DOHH2 (cell line): ENCODE results near the gene FARS2.

Source experiments
- EZH2phosphoT487 ChIP-seq: fragments of 200-600 bp; sonication (generic); IDR thresholded peaks from 2 replicates; pipeline ENCODE4 v1.6.1; 2017; ENCODE audit warnings: borderline replicate concordance, mild to moderate bottlenecking, antibody characterized with exemption, low read length, moderate library complexity, mixed read lengths
- TF ChIP-seq, protein P1 (sequence below): fragments of 200-600 bp; sonication (generic); IDR thresholded peaks from one replicate; pipeline ENCODE4 v1.5.1; 2014; ENCODE audit warnings: antibody characterized with exemption, mild to moderate bottlenecking, low read depth, low read length; ENCODE audit not compliant: poor library complexity, severe bottlenecking

DNA sequence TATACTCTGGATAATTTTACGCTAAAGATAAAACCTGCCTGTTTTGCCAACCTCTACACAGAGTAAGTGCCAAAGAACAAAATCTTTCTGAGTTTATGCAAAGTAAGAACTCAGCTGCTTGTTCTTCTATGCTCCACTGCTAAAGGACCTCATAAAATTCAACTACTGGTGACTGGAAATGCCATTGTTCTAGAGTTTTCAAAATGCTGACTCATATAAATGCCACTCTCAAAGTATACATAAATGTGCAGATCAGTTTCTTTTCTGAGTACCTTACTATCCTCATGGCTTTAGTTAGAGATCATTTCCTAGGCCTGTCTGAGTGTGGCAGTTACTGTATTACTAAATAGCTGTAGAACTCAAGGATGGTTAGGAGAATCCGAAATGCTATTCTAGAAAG lies 46.2 kb upstream of the FARS2 start:
- TF ChIP-seq, protein P1, sequence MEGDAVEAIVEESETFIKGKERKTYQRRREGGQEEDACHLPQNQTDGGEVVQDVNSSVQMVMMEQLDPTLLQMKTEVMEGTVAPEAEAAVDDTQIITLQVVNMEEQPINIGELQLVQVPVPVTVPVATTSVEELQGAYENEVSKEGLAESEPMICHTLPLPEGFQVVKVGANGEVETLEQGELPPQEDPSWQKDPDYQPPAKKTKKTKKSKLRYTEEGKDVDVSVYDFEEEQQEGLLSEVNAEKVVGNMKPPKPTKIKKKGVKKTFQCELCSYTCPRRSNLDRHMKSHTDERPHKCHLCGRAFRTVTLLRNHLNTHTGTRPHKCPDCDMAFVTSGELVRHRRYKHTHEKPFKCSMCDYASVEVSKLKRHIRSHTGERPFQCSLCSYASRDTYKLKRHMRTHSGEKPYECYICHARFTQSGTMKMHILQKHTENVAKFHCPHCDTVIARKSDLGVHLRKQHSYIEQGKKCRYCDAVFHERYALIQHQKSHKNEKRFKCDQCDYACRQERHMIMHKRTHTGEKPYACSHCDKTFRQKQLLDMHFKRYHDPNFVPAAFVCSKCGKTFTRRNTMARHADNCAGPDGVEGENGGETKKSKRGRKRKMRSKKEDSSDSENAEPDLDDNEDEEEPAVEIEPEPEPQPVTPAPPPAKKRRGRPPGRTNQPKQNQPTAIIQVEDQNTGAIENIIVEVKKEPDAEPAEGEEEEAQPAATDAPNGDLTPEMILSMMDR: no peak
- no peak for TF ChIP-seq EZH2phosphoT487
